Tibial nerve (tissue), 4 donors: Measurements from ENCODE around the gene KCNJ9.

Experiments used
- CTCF ChIP-seq, 5 experiments: fragments of 200-600 bp in 3 of 5; fragments of 450-650 bp in 2 of 5; sonication (generic) in 3 of 5; IDR thresholded peaks; one replicate each; pipeline ENCODE4 v1.5.1; 2016 to 2019; ENCODE audit warnings: antibody characterized with exemption in 5 of 5, mild to moderate bottlenecking in 3 of 5, moderate library complexity in 2 of 5
- EP300 ChIP-seq, 2 donors: sonication (generic); formaldehyde crosslinking; IDR thresholded peaks; one replicate each; pipeline ENCODE4 v1.6.1; 2017; ENCODE audit warnings: antibody characterized with exemption in 2 of 2, mild to moderate bottlenecking in 1 of 2
- POLR2A ChIP-seq, 2 donors: fragments of 450-650 bp; IDR thresholded peaks; one replicate each; pipeline ENCODE4 v1.6.1; 2017; ENCODE audit warnings: antibody characterized with exemption in 2 of 2, mild to moderate bottlenecking in 2 of 2, moderate library complexity in 2 of 2

DNA sequence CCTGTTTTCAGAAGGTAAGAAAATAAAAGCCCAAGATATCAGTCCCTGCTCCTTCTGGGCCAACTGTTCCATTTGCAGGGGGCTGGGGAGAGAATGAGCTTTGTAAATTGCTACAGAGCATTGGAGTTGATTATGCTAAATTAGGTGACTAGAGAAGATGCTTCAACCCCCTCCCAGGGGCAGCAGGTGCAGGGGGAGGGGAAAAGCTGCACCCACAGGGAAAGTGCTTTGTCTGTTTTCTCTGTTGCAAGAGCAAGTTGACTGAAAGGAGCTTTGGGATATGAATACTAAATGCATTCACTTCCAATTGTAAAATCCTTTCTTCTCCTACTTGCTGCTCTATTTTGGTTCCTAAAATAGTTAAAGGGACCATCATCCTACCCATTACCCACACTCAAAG lies 33.0 kb upstream of the KCNJ9 start:
- TF ChIP-seq POLR2A (IDR thresholded peaks at IDR 0.05) (no peak), EP300 (IDR thresholded peaks at IDR 0.05) (no peak), CTCF (IDR thresholded peaks at IDR 0.05) (no peak)
